ENCODE data around the gene CLCN7. TPM values are rescaled to one million over a fixed set of nuclear protein-coding genes. Genes with fewer than 3 reads are reported as not detected.

The CLCN7 gene
- total and polyA plus RNA-seq, 2 of the 8 experiments (the other 6 are each of a cell fraction or from before 2014, with no cell fraction given) = 38.6 to 81.5 TPM

- Histone ChIP-seq H3K9ac (replicated peaks in 1 of 4; ENCODE audit: extremely low read depth in 1 of 4, low read depth in 3 of 4, low read length in 3 of 4) (peak overlapping the region; percentile 62 to 91 (median 76)), H3K23ac (ENCODE audit: insufficient read length) (no peak overlapping the region), H3K23me2 (ENCODE audit: low read depth, low read length) (peaks cover 8% of the 10 kb centered on the region), H3K79me2 (ENCODE audit: control insufficient read depth in 1 of 2, insufficient read depth in 2 of 2, low read length in 2 of 2) (peaks cover 4 to 48% of the 10 kb centered on the region in 2 experiments), H3K36me3 (ENCODE audit: control insufficient read depth in 2 of 4, insufficient read depth in 4 of 4, low read length in 3 of 4) (no peaks in the 10 kb centered on the region), H4K91ac (replicated peaks; ENCODE audit: insufficient read length, low read length) (peak overlapping the region; percentile 65), H3K4me1 (replicated peaks in 1 of 4; ENCODE audit: control insufficient read depth in 3 of 4, insufficient read depth in 4 of 4, low read length in 3 of 4) (peaks cover 0 to 7% (median under 1%) of the 10 kb centered on the region in 4 experiments; a peak in 3 of 7 replicates), H3K27me3 (replicated peaks in 1 of 4; ENCODE audit: control insufficient read depth in 3 of 4, extremely low read depth in 1 of 4, insufficient read depth in 3 of 4, low read length in 3 of 4) (peaks cover 0 to 5% (median 0%) of the 10 kb centered on the region in 4 experiments; a peak in 2 of 7 replicates), H2BK15ac (ENCODE audit: low read length) (no peak overlapping the region), H2BK120ac (replicated peaks; ENCODE audit: low read depth, low read length) (peak overlapping the region; percentile 38), H2AFZ (ENCODE audit: low read length) (no peak overlapping the region), H3K27ac (ENCODE audit: low read depth, low read length) (0 out of 2 replicates have a peak overlapping the region, but pooled peaks have one; percentile 60), H4K5ac (ENCODE audit: insufficient read length, low read depth, low read length) (no peak overlapping the region), H2AK5ac (ENCODE audit: low read depth, low read length) (peak overlapping the region; percentile 71; the same call in 1 of the 2 replicates), H4K20me1 (replicated peaks in 1 of 2; ENCODE audit: control insufficient read depth in 1 of 2, insufficient read depth in 2 of 2, low read length in 2 of 2) (peaks cover 4 to 5% of the 10 kb centered on the region in 2 experiments), H4K8ac (ENCODE audit: extremely low read depth, insufficient read depth, low read length) (peak overlapping the region; percentile 98), H3K4me2 (ENCODE audit: insufficient read depth in 1 of 2, low read depth in 2 of 2, low read length in 2 of 2) (peak overlapping the region; percentile 90 to 97), H2BK5ac (ENCODE audit: low read depth, low read length) (no peak overlapping the region; the same call in 1 of the 2 replicates), H3K18ac (ENCODE audit: extremely low read depth, low read length) (no peak overlapping the region), H3K56ac (replicated peaks; ENCODE audit: insufficient read length, low read depth, low read length) (no peak overlapping the region), H3K4ac (replicated peaks; ENCODE audit: insufficient read length, low read depth, low read length) (no peak overlapping the region), H2BK12ac (ENCODE audit: low read depth, low read length) (no peak overlapping the region), H3K14ac (ENCODE audit: insufficient read length) (no peak overlapping the region), H3K79me1 (ENCODE audit: low read depth, low read length) (peaks cover 19% of the 10 kb centered on the region), H2BK20ac (ENCODE audit: low read length) (no peak overlapping the region), H3K4me3 (ENCODE audit: extremely low read depth in 1 of 4, insufficient read depth in 2 of 4, low read depth in 3 of 4, low read length in 4 of 4) (peak overlapping the region; percentile 48 to 72 (median 60)), H3K9me3 (ENCODE audit: insufficient read depth in 2 of 2, low read depth in 1 of 2, low read length in 1 of 2) (peaks cover 5 to 8% of the 10 kb centered on the region in 2 experiments; a peak in 2 of 4 replicates)
- CTCF ChIA-PET (ENCODE audit: partially characterized antibody) = interaction anchor here (1.4 kb wide), 1 partner anchor 20 kb away, joined by 3 read pairs; no protein-coding TSS in a partner anchor
- DNase-seq (ENCODE audit: low read depth in 1 of 2, low spot score in 2 of 2) (no peak), FAIRE-seq (no peak)
- POLR2A ChIA-PET (ENCODE audit: partially characterized antibody) = interaction anchor here (1.1 to 1.7 kb wide), 3 partner anchors 9 to 20 kb away, joined by 3 to 7 read pairs (median 4); partner anchors contain the start of gene TELO2
- 53% methylated on average over 15 of the region's 57 CpGs; no CpG with 5 or more reads in 1 of the 2 experiments for WGBS, 2 experiments (ENCODE audit: extremely low coverage in 1 of 2, insufficient coverage in 1 of 2, insufficient read length in 1 of 2, insufficient replicate concordance in 2 of 2, low coverage in 1 of 2, low lambda C conversion rate in 2 of 2, missing lambda C conversion rate in 1 of 2)
- no peak for TF ChIP-seq TBP (IDR thresholded peaks at IDR 0.05; ENCODE audit: low read depth, low read length)
- no peak for TF ChIP-seq ATF3 (IDR thresholded peaks at IDR 0.05; ENCODE audit: insufficient read depth, low read depth, low read length)
- TF ChIP-seq EGR1 (IDR thresholded peaks at IDR 0.05; ENCODE audit: borderline replicate concordance, low read depth, low read length) = no peak
- TF ChIP-seq CBX5 (IDR thresholded peaks at IDR 0.05; ENCODE audit: low read depth, low read length) = no peak
- TF ChIP-seq SIN3A (conservative IDR thresholded peaks at IDR 0.05 in 1 of 2, IDR thresholded peaks at IDR 0.05 in 1 of 2; ENCODE audit: low read depth in 1 of 2, low read length in 2 of 2) = no peak
- no peak for TF ChIP-seq JUND (IDR thresholded peaks at IDR 0.05; ENCODE audit: low read length)
- no peak for TF ChIP-seq SIRT6 (IDR thresholded peaks at IDR 0.05; ENCODE audit: low read length)
- no peak for TF ChIP-seq EZH2 (IDR thresholded peaks at IDR 0.05; ENCODE audit: low read depth, low read length, severe bottlenecking)
- no peak for TF ChIP-seq SRF (IDR thresholded peaks at IDR 0.05; ENCODE audit: low read depth, low read length)
- no peak for TF ChIP-seq SAP30 (IDR thresholded peaks at IDR 0.05; ENCODE audit: insufficient read depth, insufficient replicate concordance, low read length)
Measured at GRCh38 chr16:1474082-1474795, 589 bp downstream of the CLCN7 start.
